GM19452 (cell line): ENCODE data around the gene FANK1.

Experiments used
- ATAC-seq: cut with Tn5 transposase; IDR thresholded peaks from one replicate; pipeline ENCODE4 v1.9.1; 2021; ENCODE audit not compliant: unreplicated experiment

FANK1 gene

GRCh38 chr10:125985557-125986240 is 89.3 kb downstream of the FANK1 start:
- no peak for ATAC-seq

GRCh38 chr10:125989791-125990190 is 93.4 kb downstream of the FANK1 start:
- ATAC-seq, result no peak

DNA sequence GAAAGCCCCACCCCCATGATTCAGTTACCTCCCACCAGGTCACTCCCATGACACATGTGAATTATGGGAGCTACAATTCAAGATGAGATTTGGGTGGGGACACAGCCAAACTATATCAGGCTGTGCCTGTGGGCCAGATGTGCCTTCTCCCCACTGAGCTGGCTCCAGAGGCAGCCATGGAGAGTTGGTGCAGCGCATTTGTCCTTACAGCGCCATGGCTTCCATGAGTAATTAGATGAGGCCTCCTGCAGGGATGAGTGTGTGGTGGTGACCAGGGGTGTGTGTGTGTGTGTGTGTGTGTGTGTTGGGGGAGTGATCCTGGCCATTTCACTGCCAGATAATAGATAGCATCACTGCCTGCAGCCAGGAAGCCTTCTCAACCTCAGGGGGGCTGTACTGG is 94.6 kb downstream of the FANK1 start:
- ATAC-seq, result no peak

GRCh38 chr10:125991392-125991791 is 95.0 kb downstream of the FANK1 start:
- no peak for ATAC-seq

DNA sequence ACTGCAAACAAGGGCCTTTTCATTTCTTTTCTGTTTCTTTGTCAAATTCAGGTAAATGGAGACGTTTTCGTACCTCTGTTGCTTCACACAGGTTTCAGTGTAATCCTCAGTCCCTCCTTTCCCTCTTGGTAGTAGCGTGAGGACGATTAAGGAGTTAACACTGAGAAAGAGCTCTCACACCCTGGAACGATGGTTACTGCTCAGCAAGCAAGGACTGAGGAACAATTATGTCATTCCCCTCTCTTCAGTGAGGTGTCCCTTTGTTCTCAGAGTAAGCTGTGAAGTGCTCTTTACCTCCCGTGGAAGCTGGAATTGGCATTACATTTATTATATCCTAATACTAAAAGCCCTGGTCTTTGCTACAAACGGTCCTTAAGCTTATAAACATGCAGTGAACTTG is 95.9 kb downstream of the FANK1 start:
- ATAC-seq, result no peak

- ATAC-seq, result no peak
These were observed 98.2 kb downstream of the FANK1 start for GRCh38 chr10:125994601-125995000.

- no peak for ATAC-seq
These were observed 99.5 kb downstream of the FANK1 start for GRCh38 chr10:125995726-125996304.

DNA sequence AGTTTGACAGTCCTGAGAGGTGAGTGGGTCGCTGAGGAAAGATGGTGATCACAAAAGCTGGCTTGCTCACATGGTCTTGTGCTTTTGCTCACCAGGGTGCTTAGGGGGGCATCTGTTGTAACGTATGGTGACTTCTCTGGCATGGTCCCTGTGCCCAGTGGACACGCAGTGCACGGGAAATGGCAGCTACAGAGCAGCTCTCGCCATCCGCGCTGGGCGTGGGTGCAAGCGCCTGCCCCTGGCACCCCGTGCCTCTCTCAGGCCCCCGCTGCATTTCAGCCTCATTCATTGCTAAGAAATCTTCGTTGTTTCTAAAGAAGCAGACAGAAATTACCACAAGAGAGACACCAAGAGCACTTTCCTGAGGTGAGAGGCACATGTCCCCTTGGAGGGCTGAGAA is 101.2 kb downstream of the FANK1 start:
- ATAC-seq, result no peak

GRCh38 chr10:125999694-126000093 is 103.3 kb downstream of the FANK1 start:
- ATAC-seq, result no peak

- no peak for ATAC-seq
These were observed 105.2 kb downstream of the FANK1 start for GRCh38 chr10:126001576-126001975.

DNA sequence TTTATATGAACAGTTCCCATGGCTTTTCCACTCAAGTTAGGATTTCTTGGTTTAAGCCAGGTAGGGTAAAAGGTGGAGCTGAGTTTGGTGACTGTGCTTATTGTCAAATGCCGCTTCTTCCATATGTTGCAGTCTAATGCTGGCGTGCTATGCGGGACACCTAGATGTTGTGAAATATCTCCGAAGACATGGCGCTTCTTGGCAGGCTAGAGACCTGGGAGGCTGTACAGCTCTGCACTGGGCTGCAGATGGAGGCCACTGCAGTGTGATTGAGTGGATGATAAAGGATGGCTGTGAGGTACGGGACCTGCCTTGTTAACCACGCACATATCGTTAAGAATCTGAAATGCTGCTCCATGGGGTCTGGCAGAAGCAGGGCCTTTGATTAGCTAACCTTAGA is 108.4 kb downstream of the FANK1 start:
- no peak for ATAC-seq

DNA sequence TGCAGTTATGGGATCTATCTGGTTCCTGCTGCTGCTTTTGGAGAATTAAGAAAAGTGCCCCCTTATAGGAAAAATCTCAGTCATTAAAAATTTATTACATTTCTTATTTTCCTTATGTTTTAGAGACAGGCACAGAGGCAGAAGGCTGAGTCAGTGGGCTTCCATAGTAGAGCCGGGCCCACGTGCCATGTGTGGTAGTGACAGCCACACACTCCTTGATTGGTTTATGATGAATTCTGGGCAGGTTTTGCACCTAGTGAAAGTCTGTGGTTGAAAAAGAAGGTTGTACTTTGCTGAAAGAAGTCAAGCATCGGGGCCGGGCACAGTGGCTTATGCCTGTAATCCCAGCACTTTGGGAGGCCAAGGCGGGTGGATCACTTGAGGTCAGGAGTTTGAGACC is 109.9 kb downstream of the FANK1 start:
- no peak for ATAC-seq

- no peak for ATAC-seq
These were observed 110.5 kb downstream of the FANK1 start for GRCh38 chr10:126006906-126007305.

DNA sequence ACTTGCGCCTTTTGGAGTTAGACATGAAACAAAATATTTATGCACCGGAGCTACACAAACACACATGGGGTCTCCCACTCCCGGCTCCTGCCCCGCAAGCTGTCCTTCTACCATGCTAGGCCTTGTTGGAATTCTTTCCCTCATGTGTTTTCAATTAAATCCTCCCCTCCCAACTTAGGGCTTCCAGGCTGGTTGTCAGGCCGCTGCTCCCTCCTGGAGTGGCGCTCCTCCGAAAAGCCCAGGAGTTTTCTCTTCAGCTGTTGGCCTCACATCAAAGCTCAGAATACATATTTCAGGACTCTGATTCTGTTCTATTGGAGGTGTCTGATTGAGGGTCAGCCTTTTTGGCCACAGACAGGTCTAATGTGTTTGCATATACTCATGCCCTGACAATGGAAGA is 113.3 kb downstream of the FANK1 start:
- ATAC-seq, result no peak

- no peak for ATAC-seq
These were observed 115.6 kb downstream of the FANK1 start for GRCh38 chr10:126011995-126012394.

DNA sequence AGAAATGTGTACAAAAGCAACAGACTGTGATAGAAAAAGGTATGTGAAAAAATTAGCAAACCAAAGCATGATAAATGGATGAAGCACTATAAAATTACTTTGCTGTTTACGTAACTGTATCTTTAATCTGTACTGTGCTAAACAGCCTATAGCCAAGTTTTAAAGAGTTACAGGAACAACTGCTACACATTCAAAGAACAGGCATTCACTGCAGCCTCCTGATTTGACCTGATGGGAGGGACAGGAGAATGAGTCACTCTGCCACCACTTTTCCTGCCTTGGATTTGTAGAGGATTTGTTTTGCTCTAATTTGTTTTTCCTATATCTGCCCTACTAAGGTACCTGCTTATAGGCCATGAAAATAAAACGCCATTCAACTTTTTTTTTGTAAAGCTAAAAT is 116.1 kb downstream of the FANK1 start:
- no peak for ATAC-seq

DNA sequence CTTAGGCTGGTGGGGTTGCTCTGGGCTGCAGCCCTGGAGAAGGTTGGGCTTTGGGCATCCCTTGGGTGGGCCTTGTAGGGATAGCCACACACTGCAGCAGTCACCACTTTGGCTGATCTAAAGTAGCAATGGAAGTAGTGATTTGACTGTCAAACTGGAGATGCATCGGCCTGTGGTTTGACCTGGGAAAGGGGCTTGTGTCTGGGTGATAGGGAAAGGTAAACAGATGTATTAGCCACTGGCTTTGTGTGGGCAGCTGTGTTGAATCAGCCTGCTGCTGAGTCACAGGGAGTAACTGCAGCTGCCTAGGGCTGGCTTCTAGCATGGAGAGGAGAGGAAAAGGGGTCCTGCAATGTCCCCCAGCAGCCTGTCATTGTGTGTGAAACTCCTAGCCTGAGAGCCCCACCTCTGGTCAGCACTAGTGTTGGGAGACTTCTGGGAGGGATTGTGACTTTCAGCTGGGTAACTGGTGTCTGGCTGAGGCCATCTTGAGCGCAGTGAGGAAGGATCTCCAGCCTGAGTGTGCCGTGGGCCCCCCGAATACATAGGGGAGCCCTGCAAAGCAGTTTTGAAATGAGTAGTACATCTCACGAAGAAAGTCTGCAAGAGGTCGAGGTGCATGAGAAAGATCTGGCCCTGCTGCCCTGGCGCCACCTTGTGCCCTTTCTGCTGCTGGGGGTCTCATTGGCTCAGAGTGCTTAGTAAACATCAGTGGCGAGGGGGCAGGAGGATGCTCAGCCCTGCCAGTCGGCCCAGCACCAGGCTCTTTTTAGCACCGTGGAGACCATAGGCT is 117.3 kb downstream of the FANK1 start:
- ATAC-seq, result no peak

GRCh38 chr10:126014309-126014708 is 117.9 kb downstream of the FANK1 start:
- no peak for ATAC-seq

- no peak for ATAC-seq
These were observed 119.0 kb downstream of the FANK1 start for GRCh38 chr10:126015413-126015812.

DNA sequence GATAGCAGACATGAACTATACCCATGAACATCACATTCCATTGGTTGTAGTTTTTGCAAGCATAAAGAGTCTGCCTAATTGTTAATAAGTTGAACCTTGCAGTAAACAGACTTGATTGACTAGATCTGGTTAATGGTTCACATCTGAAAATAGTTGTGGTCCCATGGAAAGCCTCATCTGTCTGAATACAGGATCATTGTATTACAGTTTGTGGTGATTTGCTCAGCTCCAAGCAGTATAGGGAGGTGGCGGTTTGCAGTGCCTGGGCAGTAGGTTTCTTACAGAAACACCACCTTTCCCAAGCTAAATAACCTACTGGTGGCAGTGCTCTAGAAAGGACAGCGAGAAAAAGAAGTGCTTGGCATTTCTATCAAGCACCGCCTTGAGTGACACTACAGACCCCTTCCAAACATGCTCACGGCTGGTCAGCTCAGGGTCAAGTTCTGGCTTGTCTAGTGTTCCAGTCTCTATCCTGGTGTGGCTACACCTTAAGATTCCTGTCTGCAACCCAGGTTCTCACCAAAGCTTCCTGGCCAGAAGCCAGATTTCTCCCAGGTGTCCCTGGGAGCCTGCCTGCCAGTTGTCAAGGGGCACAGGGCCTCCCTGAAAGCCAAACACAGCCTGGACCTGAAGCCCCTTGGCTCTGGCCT is 119.9 kb downstream of the FANK1 start:
- ATAC-seq, result no peak

DNA sequence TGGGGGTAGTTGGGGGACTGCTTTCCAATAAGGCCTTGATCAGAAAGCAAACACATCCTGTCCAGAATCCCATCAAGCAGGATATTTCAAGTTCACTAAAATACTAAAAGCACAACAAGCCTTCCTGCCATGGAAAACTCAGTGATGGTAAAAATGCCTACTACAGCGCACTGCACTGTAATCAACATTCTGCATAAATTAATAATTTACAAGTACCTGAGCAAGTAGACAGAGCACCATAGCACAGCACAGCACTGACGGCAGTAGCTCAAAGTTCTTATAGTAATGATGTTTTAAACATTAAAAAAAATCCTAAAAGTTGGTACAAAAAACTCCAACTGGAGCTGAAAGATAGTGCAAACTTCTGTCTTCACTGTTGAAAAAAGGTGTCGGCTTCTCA is 120.5 kb downstream of the FANK1 start:
- no peak for ATAC-seq
